HEK293 (cell line): Measurements from ENCODE around the gene WDR64.

Experiments
- BCL11B ChIP-seq: fragments of 450-650 bp; formaldehyde crosslinking; IDR thresholded peaks from 2 replicates; pipeline ENCODE4 v1.5.1; 2016; ENCODE audit warnings: low read depth, missing biosample characterization, missing genetic modification characterization
- GLI4 ChIP-seq: fragments of 450-650 bp; formaldehyde crosslinking; IDR thresholded peaks from 2 replicates; pipeline ENCODE4 v1.5.1; 2016; ENCODE audit warnings: missing biosample characterization, missing genetic modification characterization
- REPIN1 ChIP-seq: fragments of 450-650 bp; formaldehyde crosslinking; IDR thresholded peaks from 2 replicates; pipeline ENCODE4 v1.5.1; 2017; ENCODE audit warnings: missing biosample characterization, missing genetic modification characterization, low read depth
- TRIM28 ChIP-seq: IDR thresholded peaks from 2 replicates; pipeline ENCODE4 v1.6.1; 2011; ENCODE audit warnings: low read length, control low read depth, borderline replicate concordance
- ZBTB17 ChIP-seq: fragments of 450-650 bp; formaldehyde crosslinking; IDR thresholded peaks from 2 replicates; pipeline ENCODE4 v1.5.1; 2016; ENCODE audit warnings: missing biosample characterization, missing genetic modification characterization
- ZNF133 ChIP-seq: fragments of 450-650 bp; formaldehyde crosslinking; IDR thresholded peaks from 2 replicates; pipeline ENCODE4 v1.5.1; 2016; ENCODE audit warnings: missing biosample characterization, missing genetic modification characterization
- ZNF157 ChIP-seq: fragments of 450-650 bp; formaldehyde crosslinking; IDR thresholded peaks from 2 replicates; pipeline ENCODE4 v1.5.1; 2016; ENCODE audit warnings: missing biosample characterization, missing genetic modification characterization
- ZNF19 ChIP-seq: fragments of 450-650 bp; formaldehyde crosslinking; IDR thresholded peaks from 2 replicates; pipeline ENCODE4; 2016; ENCODE audit warnings: missing biosample characterization, missing genetic modification characterization, low read depth
- ZNF221 ChIP-seq: fragments of 450-650 bp; formaldehyde crosslinking; IDR thresholded peaks from 2 replicates; pipeline ENCODE4 v1.5.1; 2017; ENCODE audit warnings: missing biosample characterization, missing genetic modification characterization, borderline replicate concordance
- ZNF248 ChIP-seq: fragments of 450-650 bp; formaldehyde crosslinking; IDR thresholded peaks from 2 replicates; pipeline ENCODE4 v1.5.1; 2017; ENCODE audit warnings: missing biosample characterization, missing genetic modification characterization
- ZNF335 ChIP-seq: fragments of 450-650 bp; formaldehyde crosslinking; conservative IDR thresholded peaks from 2 replicates; pipeline ENCODE4 v1.5.1; 2016; ENCODE audit warnings: missing biosample characterization, missing genetic modification characterization
- ZNF433 ChIP-seq: fragments of 450-650 bp; formaldehyde crosslinking; IDR thresholded peaks from 2 replicates; pipeline ENCODE4 v1.5.1; 2016; ENCODE audit warnings: missing biosample characterization, missing genetic modification characterization, low read depth
- ZNF473 ChIP-seq: fragments of 450-650 bp; formaldehyde crosslinking; IDR thresholded peaks from 2 replicates; pipeline ENCODE4 v1.5.1; 2017; ENCODE audit warnings: missing biosample characterization, missing genetic modification characterization
- ZNF514 ChIP-seq: fragments of 450-650 bp; formaldehyde crosslinking; IDR thresholded peaks from 2 replicates; pipeline ENCODE4 v1.5.1; 2016; ENCODE audit warnings: missing biosample characterization, missing genetic modification characterization
- ZNF549 ChIP-seq: fragments of 450-650 bp; IDR thresholded peaks from 2 replicates; pipeline ENCODE4 v1.5.1; 2018; ENCODE audit warnings: missing biosample characterization, missing genetic modification characterization, mild to moderate bottlenecking, inconsistent platforms, moderate library complexity
- ZNF585B ChIP-seq: fragments of 450-650 bp; formaldehyde crosslinking; IDR thresholded peaks from 2 replicates; pipeline ENCODE4 v1.5.1; 2016; ENCODE audit warnings: missing biosample characterization, missing genetic modification characterization
- ZNF600 ChIP-seq: fragments of 450-650 bp; formaldehyde crosslinking; IDR thresholded peaks from 2 replicates; pipeline ENCODE4 v1.5.1; 2016; ENCODE audit warnings: missing biosample characterization, missing genetic modification characterization
- ZNF654 ChIP-seq: fragments of 450-650 bp; formaldehyde crosslinking; IDR thresholded peaks from 2 replicates; pipeline ENCODE4 v1.5.1; 2016; ENCODE audit warnings: low read depth, missing biosample characterization, missing genetic modification characterization
- ZNF660 ChIP-seq: fragments of 450-650 bp; IDR thresholded peaks from 2 replicates; pipeline ENCODE4 v1.5.1; 2018; ENCODE audit warnings: missing biosample characterization, mild to moderate bottlenecking, missing genetic modification characterization
- TF ChIP-seq, protein P1 (sequence below): fragments of 450-650 bp; IDR thresholded peaks from 2 replicates; pipeline ENCODE4 v1.5.1; 2018; ENCODE audit warnings: missing biosample characterization, mild to moderate bottlenecking, missing genetic modification characterization
- TF ChIP-seq, protein P2 (sequence below): fragments of 450-650 bp; formaldehyde crosslinking; IDR thresholded peaks from 2 replicates; pipeline ENCODE4 v1.5.1; 2016; ENCODE audit warnings: missing biosample characterization, missing genetic modification characterization
- TF ChIP-seq, protein P3 (sequence below): fragments of 450-650 bp; formaldehyde crosslinking; IDR thresholded peaks from 2 replicates; pipeline ENCODE4 v1.5.1; 2016; ENCODE audit warnings: missing biosample characterization, missing genetic modification characterization
- TF ChIP-seq, protein P4 (sequence below): fragments of 450-650 bp; formaldehyde crosslinking; IDR thresholded peaks from 2 replicates; pipeline ENCODE4 v1.5.0; 2017; ENCODE audit warnings: missing biosample characterization, missing genetic modification characterization, borderline replicate concordance

WDR64 gene

DNA sequence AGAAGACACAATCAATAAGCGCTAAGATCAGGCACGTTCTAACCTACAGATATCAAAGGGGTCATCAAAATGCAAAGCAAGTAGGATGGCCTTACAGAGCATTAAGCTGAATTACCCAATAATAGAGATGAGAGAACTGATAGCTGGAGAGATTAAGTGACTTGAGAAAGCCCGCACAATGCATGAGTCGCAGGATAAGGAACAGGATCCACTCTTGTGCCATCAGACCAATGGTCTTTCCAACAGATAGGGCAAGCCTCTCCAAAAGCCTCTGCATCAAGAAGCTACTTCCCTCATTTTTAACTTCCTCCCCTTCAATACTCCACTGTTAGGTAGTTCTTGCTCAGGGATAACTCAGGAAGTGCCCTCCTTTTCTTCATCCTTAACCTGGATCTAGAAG, 14.5 kb upstream of the WDR64 start (continued):
- TF ChIP-seq ZNF248 (tag by site-specific recombination) (no peak), ZNF433 (tag by site-specific recombination) (no peak), ZNF19 (no peak), ZNF654 (no peak), GLI4 (tag by site-specific recombination) (no peak), ZNF157 (tag by site-specific recombination) (no peak), ZNF221 (tag by site-specific recombination) (no peak), ZNF585B (no peak), ZNF473 (no peak), BCL11B (tag by site-specific recombination) (no peak), REPIN1 (no peak), ZNF133 (tag by site-specific recombination) (no peak), ZNF335 (tag by site-specific recombination) (no peak), ZNF600 (tag by site-specific recombination) (peak; percentile 90), ZNF549 (tag by site-specific recombination) (no peak), TRIM28 (peak; percentile 44; the same call in 1 of the 2 replicates), ZNF514 (tag by site-specific recombination) (no peak), ZBTB17 (tag by site-specific recombination) (peak; percentile 54; the same call in 1 of the 2 replicates), ZNF660 (tag by site-specific recombination) (no peak)
- TF ChIP-seq, protein P1, sequence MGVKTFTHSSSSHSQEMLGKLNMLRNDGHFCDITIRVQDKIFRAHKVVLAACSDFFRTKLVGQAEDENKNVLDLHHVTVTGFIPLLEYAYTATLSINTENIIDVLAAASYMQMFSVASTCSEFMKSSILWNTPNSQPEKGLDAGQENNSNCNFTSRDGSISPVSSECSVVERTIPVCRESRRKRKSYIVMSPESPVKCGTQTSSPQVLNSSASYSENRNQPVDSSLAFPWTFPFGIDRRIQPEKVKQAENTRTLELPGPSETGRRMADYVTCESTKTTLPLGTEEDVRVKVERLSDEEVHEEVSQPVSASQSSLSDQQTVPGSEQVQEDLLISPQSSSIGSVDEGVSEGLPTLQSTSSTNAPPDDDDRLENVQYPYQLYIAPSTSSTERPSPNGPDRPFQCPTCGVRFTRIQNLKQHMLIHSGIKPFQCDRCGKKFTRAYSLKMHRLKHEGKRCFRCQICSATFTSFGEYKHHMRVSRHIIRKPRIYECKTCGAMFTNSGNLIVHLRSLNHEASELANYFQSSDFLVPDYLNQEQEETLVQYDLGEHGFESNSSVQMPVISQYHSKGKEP (tag by site-specific recombination), result no peak
- TF ChIP-seq, protein P2, sequence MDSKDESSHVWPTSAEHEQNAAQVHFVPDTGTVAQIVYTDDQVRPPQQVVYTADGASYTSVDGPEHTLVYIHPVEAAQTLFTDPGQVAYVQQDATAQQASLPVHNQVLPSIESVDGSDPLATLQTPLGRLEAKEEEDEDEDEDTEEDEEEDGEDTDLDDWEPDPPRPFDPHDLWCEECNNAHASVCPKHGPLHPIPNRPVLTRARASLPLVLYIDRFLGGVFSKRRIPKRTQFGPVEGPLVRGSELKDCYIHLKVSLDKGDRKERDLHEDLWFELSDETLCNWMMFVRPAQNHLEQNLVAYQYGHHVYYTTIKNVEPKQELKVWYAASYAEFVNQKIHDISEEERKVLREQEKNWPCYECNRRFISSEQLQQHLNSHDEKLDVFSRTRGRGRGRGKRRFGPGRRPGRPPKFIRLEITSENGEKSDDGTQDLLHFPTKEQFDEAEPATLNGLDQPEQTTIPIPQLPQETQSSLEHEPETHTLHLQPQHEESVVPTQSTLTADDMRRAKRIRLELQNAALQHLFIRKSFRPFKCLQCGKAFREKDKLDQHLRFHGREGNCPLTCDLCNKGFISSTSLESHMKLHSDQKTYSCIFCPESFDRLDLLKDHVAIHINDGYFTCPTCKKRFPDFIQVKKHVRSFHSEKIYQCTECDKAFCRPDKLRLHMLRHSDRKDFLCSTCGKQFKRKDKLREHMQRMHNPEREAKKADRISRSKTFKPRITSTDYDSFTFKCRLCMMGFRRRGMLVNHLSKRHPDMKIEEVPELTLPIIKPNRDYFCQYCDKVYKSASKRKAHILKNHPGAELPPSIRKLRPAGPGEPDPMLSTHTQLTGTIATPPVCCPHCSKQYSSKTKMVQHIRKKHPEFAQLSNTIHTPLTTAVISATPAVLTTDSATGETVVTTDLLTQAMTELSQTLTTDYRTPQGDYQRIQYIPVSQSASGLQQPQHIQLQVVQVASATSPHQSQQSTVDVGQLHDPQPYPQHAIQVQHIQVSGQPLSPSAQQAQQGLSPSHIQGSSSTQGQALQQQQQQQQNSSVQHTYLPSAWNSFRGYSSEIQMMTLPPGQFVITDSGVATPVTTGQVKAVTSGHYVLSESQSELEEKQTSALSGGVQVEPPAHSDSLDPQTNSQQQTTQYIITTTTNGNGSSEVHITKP (tag by site-specific recombination), result peak; percentile 53
- TF ChIP-seq, protein P3, sequence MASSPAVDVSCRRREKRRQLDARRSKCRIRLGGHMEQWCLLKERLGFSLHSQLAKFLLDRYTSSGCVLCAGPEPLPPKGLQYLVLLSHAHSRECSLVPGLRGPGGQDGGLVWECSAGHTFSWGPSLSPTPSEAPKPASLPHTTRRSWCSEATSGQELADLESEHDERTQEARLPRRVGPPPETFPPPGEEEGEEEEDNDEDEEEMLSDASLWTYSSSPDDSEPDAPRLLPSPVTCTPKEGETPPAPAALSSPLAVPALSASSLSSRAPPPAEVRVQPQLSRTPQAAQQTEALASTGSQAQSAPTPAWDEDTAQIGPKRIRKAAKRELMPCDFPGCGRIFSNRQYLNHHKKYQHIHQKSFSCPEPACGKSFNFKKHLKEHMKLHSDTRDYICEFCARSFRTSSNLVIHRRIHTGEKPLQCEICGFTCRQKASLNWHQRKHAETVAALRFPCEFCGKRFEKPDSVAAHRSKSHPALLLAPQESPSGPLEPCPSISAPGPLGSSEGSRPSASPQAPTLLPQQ (tag by site-specific recombination), result no peak
- TF ChIP-seq, protein P4, sequence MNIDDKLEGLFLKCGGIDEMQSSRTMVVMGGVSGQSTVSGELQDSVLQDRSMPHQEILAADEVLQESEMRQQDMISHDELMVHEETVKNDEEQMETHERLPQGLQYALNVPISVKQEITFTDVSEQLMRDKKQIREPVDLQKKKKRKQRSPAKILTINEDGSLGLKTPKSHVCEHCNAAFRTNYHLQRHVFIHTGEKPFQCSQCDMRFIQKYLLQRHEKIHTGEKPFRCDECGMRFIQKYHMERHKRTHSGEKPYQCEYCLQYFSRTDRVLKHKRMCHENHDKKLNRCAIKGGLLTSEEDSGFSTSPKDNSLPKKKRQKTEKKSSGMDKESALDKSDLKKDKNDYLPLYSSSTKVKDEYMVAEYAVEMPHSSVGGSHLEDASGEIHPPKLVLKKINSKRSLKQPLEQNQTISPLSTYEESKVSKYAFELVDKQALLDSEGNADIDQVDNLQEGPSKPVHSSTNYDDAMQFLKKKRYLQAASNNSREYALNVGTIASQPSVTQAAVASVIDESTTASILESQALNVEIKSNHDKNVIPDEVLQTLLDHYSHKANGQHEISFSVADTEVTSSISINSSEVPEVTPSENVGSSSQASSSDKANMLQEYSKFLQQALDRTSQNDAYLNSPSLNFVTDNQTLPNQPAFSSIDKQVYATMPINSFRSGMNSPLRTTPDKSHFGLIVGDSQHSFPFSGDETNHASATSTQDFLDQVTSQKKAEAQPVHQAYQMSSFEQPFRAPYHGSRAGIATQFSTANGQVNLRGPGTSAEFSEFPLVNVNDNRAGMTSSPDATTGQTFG (tag by site-specific recombination), result no peak
- TF ChIP-seq, all 188 proteins: peak for 4
